Esophagus muscularis mucosa (tissue), 4 donors: ENCODE measurements around the gene BTG1.

ENCODE experiments used
- EP300 ChIP-seq: sonication (generic); formaldehyde crosslinking; IDR thresholded peaks from one replicate; pipeline ENCODE4 v1.6.1; 2017; ENCODE audit warnings: antibody characterized with exemption
- POLR2A ChIP-seq: fragments of 450-650 bp; IDR thresholded peaks from one replicate; pipeline ENCODE4 v1.6.1; 2017; ENCODE audit warnings: antibody characterized with exemption, moderate library complexity, mild to moderate bottlenecking, low read depth
- POLR2AphosphoS5 ChIP-seq, 2 donors: sonication (generic); formaldehyde crosslinking; IDR thresholded peaks; one replicate each; pipeline ENCODE4 v1.6.1; 2017; ENCODE audit warnings: antibody characterized with exemption in 2 of 2
- TF ChIP-seq, protein P1 (sequence below), 3 experiments: fragments of 200-600 bp in 2 of 3; fragments of 450-650 bp in 1 of 3; sonication (generic) in 2 of 3; IDR thresholded peaks; one replicate each; pipeline ENCODE4 v1.5.1; 2017 to 2019; ENCODE audit warnings: antibody characterized with exemption in 3 of 3, mild to moderate bottlenecking in 2 of 3, moderate library complexity in 1 of 3

DNA sequence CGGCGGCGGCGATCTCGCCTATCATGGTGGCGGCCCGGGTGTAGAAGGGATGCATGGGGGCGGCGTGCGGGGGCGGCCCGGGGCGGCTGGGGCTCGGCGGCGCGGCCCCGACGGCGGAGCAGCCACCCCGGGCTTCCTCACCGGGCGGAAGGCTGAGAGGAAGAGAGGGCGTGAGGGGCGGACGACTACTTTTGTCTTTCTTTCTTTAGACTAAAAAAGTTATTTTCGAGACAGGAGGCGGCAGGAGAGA, 240 bp downstream of the BTG1 start:
- TF ChIP-seq, protein P1, sequence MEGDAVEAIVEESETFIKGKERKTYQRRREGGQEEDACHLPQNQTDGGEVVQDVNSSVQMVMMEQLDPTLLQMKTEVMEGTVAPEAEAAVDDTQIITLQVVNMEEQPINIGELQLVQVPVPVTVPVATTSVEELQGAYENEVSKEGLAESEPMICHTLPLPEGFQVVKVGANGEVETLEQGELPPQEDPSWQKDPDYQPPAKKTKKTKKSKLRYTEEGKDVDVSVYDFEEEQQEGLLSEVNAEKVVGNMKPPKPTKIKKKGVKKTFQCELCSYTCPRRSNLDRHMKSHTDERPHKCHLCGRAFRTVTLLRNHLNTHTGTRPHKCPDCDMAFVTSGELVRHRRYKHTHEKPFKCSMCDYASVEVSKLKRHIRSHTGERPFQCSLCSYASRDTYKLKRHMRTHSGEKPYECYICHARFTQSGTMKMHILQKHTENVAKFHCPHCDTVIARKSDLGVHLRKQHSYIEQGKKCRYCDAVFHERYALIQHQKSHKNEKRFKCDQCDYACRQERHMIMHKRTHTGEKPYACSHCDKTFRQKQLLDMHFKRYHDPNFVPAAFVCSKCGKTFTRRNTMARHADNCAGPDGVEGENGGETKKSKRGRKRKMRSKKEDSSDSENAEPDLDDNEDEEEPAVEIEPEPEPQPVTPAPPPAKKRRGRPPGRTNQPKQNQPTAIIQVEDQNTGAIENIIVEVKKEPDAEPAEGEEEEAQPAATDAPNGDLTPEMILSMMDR (IDR thresholded peaks at IDR 0.05): no peak
- TF ChIP-seq POLR2A: no peak
- no peak for TF ChIP-seq POLR2AphosphoS5 (IDR thresholded peaks at IDR 0.05)
- TF ChIP-seq EP300: no peak
